HG03575 (cell line): Measurements from ENCODE around the gene KCNH1.

Experiments used
- ATAC-seq: cut with Tn5 transposase; IDR thresholded peaks from one replicate; pipeline ENCODE4 v1.9.1; 2021; ENCODE audit not compliant: unreplicated experiment, insufficient number of reproducible peaks, low FRiP score; ENCODE audit errors: extremely low read depth

KCNH1 gene

DNA sequence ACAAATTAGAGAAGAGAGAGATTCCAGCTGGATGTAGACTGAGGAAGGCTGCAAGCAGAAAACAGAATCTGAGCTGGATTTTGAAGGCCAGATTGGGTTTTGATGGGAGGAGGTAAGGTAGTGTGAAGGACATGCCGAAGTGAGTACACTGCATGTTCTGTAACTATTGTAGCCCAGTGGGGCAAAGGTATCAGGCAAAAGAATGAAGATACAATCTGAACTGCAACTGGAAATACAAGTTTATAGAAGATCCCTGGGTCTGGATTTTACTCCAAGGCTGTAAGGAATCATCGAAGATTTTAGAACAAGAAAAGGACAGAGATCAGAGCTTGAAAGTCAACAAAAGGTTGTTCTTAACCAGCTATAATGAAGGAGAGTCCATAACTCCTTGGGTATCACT, 382.0 kb downstream of the KCNH1 start:
- no peak for ATAC-seq

DNA sequence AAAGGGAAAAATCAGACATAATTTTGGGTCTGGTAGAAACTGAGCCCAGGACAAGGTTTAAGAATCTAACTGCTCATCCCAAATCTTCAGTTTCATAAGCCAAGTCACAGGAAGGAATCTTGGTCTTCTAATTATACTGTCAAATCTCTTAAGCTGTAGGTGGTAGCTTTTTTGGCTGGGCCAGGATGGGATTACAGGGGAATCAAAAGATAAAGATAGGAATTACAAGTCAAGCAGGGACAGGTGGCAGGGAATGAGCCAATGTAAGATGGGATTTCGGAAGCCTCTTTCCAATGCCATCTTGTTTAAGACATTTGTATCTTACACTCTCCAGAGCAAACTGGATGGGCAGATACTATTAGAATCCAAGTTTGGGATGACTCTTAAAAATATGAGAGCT, 383.5 kb downstream of the KCNH1 start:
- no peak for ATAC-seq

DNA sequence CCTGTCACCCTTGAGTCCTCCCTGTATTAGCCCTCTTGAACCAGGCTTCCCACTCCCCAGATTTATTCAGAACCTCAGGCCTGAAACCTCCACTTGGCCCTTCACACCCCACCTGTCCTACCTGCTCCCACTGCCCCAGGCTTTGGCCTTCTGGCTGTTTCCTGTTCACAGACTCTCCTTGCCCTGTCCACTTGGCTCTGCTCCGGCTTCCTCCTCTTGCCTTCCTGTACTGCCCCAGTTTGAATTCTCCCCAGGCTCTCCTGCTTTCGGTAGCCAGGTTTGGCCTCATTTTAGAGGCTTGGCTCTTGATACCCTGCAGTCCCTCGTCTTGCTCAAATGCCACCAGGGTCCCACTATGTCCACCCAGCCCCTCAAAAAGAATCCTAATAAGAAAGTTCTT, 385.2 kb downstream of the KCNH1 start:
- no peak for ATAC-seq

DNA sequence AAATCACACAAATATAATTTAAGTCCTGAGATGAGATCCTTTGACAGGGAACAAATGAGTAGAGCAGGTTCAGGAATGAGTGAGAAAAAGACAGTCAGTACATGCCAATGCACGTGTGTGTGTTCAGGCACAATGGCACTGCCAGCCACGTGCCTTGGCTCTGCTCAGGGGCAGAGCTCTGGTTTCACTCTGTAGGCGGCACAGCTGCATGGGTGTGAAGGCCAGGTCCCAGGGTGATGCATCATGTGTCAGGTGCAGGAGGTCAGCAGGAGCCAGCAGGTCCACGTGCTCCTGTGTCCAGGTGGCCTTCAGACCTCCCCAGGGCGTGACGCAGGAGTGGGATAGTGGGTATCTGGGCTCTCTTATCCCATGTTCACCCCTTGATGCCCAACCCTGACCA, 386.1 kb downstream of the KCNH1 start:
- ATAC-seq: no peak

DNA sequence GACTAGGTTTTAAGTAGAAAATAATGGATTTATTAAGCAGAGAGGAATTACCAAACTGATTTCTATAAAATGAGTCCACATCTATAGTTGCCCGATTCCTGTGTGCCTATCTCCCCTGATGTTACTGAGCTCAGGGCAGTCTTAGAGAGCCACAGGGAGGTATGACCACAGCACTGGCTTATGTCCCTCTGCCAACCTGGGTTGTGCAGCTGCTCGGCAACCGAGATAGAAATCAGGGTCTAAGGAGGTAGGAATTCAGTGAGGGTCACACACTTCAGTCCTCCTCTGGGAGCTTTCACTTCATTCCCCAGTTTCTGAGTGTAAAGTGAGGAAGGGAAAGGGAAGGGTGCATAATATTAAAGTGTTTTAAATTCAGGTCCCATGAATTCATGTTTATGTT, 386.8 kb downstream of the KCNH1 start:
- ATAC-seq: no peak

DNA sequence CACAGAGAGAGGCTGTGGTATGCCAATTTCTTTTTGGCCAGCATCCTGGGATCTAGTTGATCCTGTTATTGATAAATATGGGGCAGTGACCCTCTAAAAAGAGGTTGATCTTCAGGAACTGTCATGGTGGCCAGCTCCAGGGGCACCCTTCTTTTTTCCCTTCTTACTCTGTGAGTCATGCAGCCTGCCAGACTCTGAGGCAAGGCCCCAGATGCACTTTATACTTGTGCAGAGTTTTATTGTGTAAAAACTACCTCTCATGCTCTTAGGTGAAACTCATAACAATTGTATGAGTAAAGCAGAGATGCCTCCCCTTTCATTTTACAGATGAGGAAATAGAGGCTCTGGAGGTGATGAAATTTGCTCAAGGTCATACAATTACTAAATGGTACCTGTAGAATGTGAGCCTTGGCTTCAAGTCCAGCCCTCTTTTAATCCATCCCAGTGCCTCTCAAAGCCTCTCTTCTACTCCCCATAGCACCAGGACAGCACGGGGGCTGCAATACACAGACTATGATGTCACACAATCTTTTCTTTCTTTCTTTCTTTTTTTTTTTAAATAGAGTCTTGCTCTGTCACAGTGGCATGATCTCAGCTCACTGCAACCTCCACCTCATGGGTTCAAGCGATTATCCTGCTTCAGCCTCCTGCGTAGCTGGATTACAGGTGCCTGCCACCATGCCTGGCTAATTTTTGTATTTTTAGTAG, 387.8 kb downstream of the KCNH1 start:
- no peak for ATAC-seq

DNA sequence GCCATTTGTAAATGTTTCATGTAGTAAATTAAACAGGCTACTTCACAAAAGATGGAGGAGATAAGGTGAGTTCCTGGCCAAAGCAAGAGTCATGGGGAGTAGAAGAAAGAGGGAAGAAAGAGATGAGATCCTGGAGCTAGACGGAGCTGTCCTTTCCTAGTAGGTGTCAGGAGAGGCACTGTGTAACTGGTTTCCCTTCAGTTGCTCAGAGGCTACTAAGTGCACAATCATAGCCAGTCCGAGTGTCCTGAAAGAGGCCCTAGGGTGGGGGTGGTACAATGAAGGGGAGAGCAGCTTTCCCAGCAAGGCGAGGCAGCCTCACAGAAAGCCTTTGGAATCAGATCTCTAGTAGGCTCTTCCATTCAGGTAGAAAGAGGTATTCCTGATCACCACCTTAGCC, 390.9 kb downstream of the KCNH1 start:
- ATAC-seq: no peak

DNA sequence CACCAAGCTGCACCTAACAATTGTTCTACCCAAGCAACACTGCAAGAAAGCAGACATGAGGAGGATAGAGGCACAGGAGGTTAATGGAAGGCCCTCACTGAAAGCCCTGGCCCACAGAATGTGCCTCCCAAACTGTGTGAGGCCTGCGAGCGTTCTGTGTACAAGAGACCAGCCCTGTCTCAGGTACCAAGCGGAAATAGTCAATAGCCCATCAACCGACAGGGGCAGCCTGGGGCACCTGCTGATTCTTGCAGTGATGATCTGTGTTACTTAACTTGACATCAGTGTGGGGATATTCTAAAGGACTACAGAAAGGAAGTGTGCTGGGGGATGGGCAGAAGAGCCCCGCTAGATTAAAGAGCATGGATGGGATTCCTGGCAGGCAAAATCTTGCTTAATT, 392.4 kb downstream of the KCNH1 start:
- no peak for ATAC-seq

DNA sequence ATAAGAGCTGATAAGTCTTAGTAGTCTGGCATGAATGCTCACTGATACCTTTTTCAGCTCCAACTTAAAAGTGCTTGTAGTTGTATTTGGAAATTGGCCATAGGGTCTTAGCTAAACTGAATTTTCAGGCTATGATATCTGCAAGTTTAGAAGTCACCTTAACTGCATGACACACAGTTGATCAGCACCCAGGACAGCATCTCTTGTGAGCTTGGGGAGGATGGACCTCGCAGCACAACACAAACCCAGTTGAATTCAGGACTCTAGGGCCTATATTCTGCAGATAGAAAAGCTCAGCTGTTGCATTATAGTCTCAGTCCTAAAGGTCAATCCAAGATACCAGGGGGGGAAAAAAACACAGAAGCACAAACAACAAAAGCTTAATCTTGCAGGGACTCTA, 394.3 kb downstream of the KCNH1 start:
- no peak for ATAC-seq

DNA sequence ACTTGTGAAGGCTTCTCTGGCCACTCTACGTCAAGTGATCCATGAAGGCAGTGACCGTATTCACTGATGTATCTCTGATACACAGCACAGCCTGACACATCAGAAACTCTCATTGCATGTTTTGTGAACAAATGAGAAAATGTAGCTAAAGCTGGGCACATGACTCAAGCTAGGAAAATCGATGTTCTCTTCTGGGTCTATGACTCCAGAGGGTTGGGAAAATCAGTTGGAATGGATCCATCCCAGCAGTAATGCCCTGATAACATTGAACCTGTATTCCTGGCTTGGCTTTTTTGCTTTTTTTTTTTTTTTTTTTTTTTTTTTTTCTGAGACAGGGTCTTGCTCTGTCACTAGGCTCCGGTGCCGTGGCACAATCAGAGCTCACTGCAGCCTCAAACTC, 395.7 kb downstream of the KCNH1 start:
- ATAC-seq: no peak

DNA sequence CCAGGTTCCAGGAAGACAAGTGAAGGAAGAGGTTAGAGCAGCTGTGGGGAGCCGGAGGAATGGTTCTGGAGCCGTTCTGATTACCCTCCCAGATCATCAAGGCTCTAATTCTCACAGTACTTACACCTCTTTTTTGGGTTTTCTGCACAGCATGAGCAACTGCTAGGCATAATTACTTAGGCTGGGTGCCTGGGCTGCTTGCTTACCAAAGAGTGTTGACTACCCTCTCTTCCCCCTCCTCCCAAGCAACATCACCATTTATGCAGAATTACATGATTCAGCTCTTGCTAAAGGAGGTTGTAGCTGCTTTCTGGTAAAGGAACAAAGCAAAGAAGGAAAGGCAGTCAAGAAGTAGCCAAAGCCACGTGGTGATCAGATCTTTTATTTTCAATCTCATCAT, 397.2 kb downstream of the KCNH1 start:
- no peak for ATAC-seq

DNA sequence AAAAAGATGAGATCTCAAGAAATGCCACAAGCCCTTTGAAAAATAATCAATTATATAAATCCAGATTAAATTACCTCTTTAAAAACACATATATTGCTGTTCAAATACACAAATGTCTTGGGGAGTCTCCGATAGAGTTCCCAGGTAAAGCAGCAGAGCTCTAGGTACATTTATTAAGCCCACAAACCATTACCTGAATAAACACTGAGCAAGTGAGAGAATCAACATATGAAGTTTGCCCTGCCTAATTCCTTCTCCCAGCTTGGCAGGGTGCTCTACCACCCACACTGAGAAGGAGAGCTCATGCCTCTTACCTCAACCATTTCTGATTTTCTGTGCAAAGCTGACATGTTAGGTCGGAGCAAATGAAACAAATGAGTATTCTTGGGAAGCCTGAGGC, 402.4 kb downstream of the KCNH1 start:
- ATAC-seq: no peak

DNA sequence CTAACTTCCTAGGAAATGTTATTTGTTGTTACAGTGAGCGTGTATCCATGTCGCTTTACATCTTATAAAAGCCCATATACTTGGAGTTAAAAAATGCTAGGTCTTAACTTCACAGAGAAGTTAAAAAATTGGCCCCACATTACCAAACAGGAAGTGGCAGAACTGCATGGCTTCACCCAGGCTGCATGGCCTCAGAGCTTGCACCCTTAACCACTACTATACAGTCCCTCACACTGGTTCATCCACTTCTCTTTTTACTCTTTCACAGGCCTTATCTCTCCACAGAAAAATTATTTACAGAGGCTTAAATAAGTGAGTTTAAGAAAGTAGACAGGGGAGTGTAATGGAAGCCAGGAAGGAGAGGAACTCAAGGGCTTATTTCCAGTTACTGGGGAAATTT, 402.8 kb downstream of the KCNH1 start:
- ATAC-seq: no peak

DNA sequence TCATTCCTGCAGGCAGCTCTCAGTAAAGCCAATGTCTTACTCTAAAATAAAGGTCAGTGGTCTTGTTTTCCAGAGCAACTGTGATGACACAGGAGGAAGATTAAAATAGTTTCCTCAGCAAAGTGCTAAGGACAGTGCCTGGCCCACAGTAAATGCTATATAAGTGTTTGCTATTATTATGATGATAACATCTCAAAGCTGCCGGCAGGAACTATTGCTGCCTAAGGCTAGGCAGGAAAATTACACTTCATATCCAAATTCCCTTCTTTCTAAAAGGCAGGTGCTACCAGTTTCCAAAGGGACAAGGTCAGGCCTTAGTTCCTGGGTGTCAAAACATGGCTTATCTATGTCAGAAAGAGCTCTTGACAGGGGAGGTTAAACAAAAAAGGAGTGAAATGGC, 403.9 kb downstream of the KCNH1 start:
- no peak for ATAC-seq

DNA sequence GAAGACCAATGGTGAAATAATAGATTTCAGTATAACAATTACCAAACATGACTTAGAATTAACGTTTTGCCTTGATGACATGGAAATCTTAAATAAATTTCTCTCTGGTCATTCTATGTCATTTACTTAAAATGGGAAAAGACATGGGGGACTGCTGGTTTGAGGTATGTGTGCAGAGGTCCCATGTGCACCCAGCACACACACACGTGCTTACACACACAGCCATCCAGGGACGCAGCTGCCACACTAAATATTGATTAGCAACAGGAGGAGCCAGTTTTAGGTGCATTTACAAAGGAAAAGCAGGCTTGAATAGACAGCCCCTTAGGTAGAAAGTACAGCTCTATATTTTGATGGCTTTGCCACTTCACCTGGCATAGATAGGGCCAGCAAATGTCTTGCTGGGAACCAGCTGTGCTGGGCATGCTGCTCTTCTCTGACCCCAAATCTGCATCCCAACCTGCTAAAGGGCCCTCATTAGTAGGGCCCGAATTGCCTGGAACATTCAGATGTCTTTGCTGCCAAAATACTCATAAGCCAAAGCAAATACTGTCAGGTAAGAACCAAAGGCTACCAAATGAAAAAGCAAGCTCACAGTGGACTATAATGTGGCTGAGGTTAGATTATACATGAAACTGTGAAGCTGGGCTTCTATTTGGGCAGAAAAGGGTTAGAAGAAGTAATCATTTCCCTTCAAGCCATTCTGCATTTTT, 405.4 kb downstream of the KCNH1 start:
- no peak for ATAC-seq

DNA sequence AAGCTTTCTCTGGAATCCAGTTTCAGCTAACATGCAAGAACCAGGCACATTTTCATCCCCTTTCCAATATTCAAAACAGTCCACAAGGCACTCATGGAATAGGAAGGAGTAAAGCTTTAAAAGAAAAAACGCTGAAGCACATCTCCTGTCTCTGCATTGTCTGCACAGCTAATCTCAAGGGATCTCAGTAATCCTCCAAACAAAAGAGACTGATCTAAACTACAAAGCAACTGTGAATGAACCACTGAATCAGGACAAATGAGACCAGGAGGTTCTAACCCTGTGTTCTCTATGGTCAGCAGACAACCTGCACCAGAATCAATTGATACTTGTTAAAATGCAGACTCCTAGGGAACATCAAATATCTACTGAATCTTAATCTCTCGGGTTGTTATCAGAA, 406.2 kb downstream of the KCNH1 start:
- no peak for ATAC-seq

DNA sequence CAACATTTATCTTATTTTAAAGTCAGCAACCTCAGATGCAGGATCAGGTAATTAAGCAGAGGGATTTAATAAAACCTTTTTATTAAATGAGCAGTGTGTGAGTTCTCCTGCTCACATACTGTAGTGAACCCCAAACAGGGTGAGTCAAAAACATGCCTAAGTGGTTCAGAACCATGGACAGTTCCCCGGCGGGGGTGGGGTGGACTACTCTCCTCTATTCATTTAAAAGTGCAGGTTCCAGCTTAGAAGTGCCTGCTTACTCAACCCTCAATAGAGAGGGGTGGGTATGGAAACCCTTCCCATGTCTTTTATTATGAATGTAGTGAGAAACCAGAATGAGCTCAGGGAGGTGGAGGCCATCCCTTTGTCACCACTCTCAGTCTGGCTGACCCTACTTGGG, 407.3 kb downstream of the KCNH1 start:
- no peak for ATAC-seq

DNA sequence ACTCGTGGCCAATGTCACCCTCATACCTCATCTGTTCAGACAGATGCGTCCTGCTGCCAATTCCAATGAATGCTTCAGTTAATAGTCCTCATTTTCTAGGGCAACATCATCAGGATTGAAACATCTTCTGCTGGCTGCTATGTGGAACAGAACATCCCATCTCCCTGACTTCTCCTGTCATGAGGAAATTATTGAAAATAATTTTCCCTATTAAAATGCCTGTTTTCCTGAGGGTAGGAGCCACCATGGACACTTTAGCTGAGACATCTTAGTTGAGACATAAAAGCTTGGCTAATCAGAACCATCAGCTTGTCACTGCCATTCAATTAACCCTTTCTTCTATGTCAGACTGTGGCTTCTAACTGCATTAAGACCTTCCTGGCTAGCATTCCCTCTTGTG, 409.2 kb downstream of the KCNH1 start:
- no peak for ATAC-seq

DNA sequence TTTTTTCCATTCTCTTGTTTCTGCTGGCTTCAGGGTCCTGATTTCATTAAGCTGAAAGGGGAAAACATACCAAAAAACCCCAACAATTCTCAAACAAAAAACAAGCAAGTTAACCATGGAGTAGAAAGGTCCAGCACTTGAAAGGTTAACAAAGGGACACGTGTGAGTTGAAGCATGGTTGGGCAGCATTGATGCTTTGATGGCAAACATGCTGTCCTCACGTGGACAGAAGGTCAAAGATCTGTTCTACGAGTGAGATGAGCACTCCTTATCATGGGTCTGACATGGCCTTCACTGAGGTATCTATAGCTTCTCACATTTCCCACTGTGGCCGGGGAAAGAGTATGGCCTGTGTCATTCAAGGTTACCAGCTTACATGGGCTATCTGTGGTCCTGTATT, 410.3 kb downstream of the KCNH1 start:
- no peak for ATAC-seq

DNA sequence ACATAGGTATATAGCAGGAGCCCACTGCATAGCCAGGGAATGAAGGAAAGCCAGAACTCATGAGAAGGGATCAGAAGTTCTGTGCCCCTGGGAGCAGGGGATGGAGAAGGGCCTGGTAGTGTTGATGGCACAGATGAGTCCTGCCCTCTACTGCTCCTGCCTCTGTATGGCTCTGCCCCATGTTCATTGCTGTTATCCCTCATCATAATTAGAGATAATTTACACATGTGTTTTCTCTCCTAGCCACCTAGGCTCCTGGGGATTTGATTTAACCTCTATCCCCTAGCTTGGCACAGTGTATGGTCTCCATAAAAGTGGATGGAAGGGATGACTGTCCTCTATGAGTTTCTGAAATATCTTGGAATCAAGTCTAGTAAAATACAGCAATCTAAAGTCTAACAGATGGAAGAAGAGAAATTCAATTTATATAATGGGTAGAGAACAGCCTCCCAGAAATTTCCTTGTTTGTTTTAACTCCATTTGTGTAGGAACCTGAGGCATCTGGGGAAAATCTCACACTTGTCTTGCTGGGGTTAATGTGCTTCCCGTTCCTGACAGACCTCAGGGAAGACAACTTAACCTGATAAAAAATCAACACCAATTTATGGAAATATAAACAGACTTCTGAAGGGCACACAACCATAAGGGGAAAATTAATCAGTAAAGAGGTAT, 411.4 kb downstream of the KCNH1 start:
- no peak for ATAC-seq
